Astrocyte (in vitro differentiated cells and primary cell): Measurements from ENCODE around the gene LRRC36. TPM values are rescaled to one million over a fixed set of nuclear protein-coding genes. Genes with fewer than 3 reads are reported as not detected.

ENCODE experiments used
- DNase-seq: peaks from one replicate; pipeline ENCODE4 v3.0.0-alpha.2; 2010; ENCODE audit warnings: low read depth
- FAIRE-seq: peaks from 2 replicates; lab custom pipeline; 2011; peaks lifted over from hg19 to GRCh38; lab: Jason Lieb, UNC
- H2AFZ ChIP-seq: 2 replicates; pipeline ENCODE4 v1.6.0; 2012; ENCODE audit warnings: low read depth, low read length, inconsistent platforms
- H3K27ac ChIP-seq: 2 replicates; pipeline ENCODE4 v1.5.1; 2011; ENCODE audit warnings: low read depth, low read length, inconsistent platforms
- H3K27me3 ChIP-seq: 2 replicates; pipeline ENCODE4 v1.6.0; 2011; ENCODE audit warnings: low read length, inconsistent platforms; ENCODE audit not compliant: insufficient read depth
- H3K36me3 ChIP-seq: 2 replicates; pipeline ENCODE4 v1.5.1; 2011; ENCODE audit warnings: low read length, inconsistent platforms; ENCODE audit not compliant: insufficient read depth
- H3K4me1 ChIP-seq: 2 replicates; pipeline ENCODE4 v1.5.1; 2011; ENCODE audit warnings: low read length, inconsistent platforms; ENCODE audit not compliant: insufficient read depth
- H3K4me2 ChIP-seq: 2 replicates; pipeline ENCODE4 v1.6.0; 2012; ENCODE audit warnings: low read length, inconsistent platforms
- H3K4me3 ChIP-seq: 2 replicates; pipeline ENCODE4 v1.5.1; 2011; ENCODE audit warnings: low read depth, mild to moderate bottlenecking, low read length, inconsistent platforms; ENCODE audit not compliant: insufficient read depth
- H3K79me2 ChIP-seq: 2 replicates; pipeline ENCODE4 v1.6.0; 2012; ENCODE audit warnings: mild to moderate bottlenecking, low read length, inconsistent platforms; ENCODE audit not compliant: insufficient read depth
- H3K9ac ChIP-seq: 2 replicates; pipeline ENCODE4 v1.6.0; 2012; ENCODE audit warnings: mild to moderate bottlenecking, low read length, inconsistent platforms
- H3K9me3 ChIP-seq: 2 replicates; pipeline ENCODE4 v1.5.1; 2012; ENCODE audit warnings: low read depth, mild to moderate bottlenecking, low read length, inconsistent platforms; ENCODE audit not compliant: insufficient read depth
- H4K20me1 ChIP-seq: 2 replicates; pipeline ENCODE4 v1.6.0; 2012; ENCODE audit warnings: low read length, inconsistent platforms; ENCODE audit not compliant: insufficient read depth
- H3K27ac Mint-ChIP-seq: one replicate; pipeline ENCODE4 v1.8.0; 2021; ENCODE audit warnings: mild to moderate bottlenecking, mixed read lengths; ENCODE audit not compliant: unreplicated experiment
- H3K27me3 Mint-ChIP-seq: one replicate; pipeline ENCODE4 v1.8.0; 2021; ENCODE audit warnings: low read depth, mixed read lengths; ENCODE audit not compliant: unreplicated experiment
- H3K36me3 Mint-ChIP-seq: one replicate; pipeline ENCODE4 v1.8.0; 2021; ENCODE audit warnings: low read depth, mixed read lengths; ENCODE audit not compliant: unreplicated experiment
- H3K4me1 Mint-ChIP-seq: one replicate; pipeline ENCODE4 v1.8.0; 2021; ENCODE audit warnings: low read depth, mixed read lengths; ENCODE audit not compliant: unreplicated experiment
- H3K4me3 Mint-ChIP-seq: one replicate; pipeline ENCODE4 v1.8.0; 2021; ENCODE audit warnings: mild to moderate bottlenecking, moderate library complexity, mixed read lengths; ENCODE audit not compliant: unreplicated experiment
- H3K9me3 Mint-ChIP-seq: one replicate; pipeline ENCODE4 v1.8.0; 2021; ENCODE audit warnings: mild to moderate bottlenecking, mixed read lengths; ENCODE audit not compliant: unreplicated experiment
- EZH2 ChIP-seq: IDR thresholded peaks from 2 replicates; pipeline ENCODE4 v1.6.1; 2012; ENCODE audit warnings: mild to moderate bottlenecking, low read length, inconsistent platforms; ENCODE audit not compliant: insufficient read depth
- total RNA-seq: library from RNA; stranded (reverse); gene quantifications from 2 replicates; pipeline ENCODE4 v1.2.1, GENCODE V29; 2021
- TF ChIP-seq, protein P1 (sequence below): IDR thresholded peaks from 2 replicates; pipeline ENCODE4 v1.5.1; 2011; ENCODE audit warnings: low read depth, mild to moderate bottlenecking, inconsistent platforms, low read length, moderate library complexity; ENCODE audit not compliant: insufficient read depth

Gene LRRC36
- total RNA-seq, 1 donor from 2014 or later = not detected

DNA sequence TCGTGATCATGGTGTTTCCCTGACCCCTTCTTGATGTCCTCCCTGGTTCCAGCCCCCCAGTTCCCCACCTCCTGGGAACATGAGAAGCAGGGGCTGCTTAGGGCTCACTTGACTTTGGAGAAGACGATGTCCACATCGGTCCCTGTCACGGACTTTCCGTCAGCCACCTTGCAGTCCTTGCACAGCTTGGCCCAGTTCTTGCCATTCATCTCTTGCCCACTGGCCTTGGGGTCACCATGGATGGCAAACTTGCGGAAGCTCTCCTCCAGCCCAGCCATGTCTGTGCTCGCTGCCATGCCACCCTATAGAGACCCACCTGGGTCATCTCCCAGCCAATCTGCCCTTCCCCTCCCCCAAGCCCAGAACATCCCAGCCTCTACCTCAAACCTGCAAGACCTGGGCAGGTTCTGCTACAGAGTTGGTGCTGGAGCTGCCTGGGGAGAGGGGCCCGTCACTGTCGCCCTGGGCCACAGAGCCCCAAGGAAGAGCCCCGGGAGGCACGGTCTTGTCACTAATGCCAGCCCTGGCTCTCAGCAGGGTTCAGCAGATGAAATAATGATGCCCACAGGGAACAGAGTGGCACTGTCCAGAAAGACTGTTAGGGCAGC, 64.3 kb downstream of the LRRC36 start:
- H3K9me3 ChIP-seq = no peaks in the 10 kb centered on the region
- peaks cover 3% of the 10 kb centered on the region for H3K27me3 ChIP-seq
- no peaks in the 10 kb centered on the region for H3K79me2 ChIP-seq
- H3K9ac ChIP-seq = no peak overlapping the region
- no peak overlapping the region for H3K4me3 Mint-ChIP-seq
- H3K4me1 Mint-ChIP-seq = no peaks in the 10 kb centered on the region
- H3K27me3 Mint-ChIP-seq = peaks cover 70% of the 10 kb centered on the region
- no peak overlapping the region for H2AFZ ChIP-seq
- H3K4me1 ChIP-seq = peaks cover 13% of the 10 kb centered on the region
- no peaks in the 10 kb centered on the region for H4K20me1 ChIP-seq
- FAIRE-seq (no peak), DNase-seq (no peak)
- H3K27ac ChIP-seq = no peak overlapping the region
- no peak overlapping the region for H3K4me3 ChIP-seq
- peaks cover 2% of the 10 kb centered on the region for H3K9me3 Mint-ChIP-seq
- H3K36me3 ChIP-seq = no peaks in the 10 kb centered on the region
- H3K27ac Mint-ChIP-seq = no peak overlapping the region
- TF ChIP-seq EZH2 = no peak
- TF ChIP-seq, protein P1, sequence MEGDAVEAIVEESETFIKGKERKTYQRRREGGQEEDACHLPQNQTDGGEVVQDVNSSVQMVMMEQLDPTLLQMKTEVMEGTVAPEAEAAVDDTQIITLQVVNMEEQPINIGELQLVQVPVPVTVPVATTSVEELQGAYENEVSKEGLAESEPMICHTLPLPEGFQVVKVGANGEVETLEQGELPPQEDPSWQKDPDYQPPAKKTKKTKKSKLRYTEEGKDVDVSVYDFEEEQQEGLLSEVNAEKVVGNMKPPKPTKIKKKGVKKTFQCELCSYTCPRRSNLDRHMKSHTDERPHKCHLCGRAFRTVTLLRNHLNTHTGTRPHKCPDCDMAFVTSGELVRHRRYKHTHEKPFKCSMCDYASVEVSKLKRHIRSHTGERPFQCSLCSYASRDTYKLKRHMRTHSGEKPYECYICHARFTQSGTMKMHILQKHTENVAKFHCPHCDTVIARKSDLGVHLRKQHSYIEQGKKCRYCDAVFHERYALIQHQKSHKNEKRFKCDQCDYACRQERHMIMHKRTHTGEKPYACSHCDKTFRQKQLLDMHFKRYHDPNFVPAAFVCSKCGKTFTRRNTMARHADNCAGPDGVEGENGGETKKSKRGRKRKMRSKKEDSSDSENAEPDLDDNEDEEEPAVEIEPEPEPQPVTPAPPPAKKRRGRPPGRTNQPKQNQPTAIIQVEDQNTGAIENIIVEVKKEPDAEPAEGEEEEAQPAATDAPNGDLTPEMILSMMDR = no peak
- no peak overlapping the region for H3K4me2 ChIP-seq
- H3K36me3 Mint-ChIP-seq = peaks cover 2% of the 10 kb centered on the region

GRCh38 chr16:67391424-67392300, 65.0 kb downstream of the LRRC36 start:
- Mint-ChIP-seq H3K27me3 (peaks cover 62% of the 10 kb centered on the region), H3K9me3 (peaks cover 2% of the 10 kb centered on the region), H3K36me3 (peaks cover 2% of the 10 kb centered on the region), H3K4me3 (no peak overlapping the region), H3K27ac (no peak overlapping the region), H3K4me1 (no peaks in the 10 kb centered on the region)
- DNase-seq (no peak), FAIRE-seq (no peak)
- Histone ChIP-seq H3K27ac (no peak overlapping the region), H3K4me1 (peaks cover 20% of the 10 kb centered on the region), H3K36me3 (no peaks in the 10 kb centered on the region), H4K20me1 (no peaks in the 10 kb centered on the region), H3K4me3 (no peak overlapping the region), H2AFZ (no peak overlapping the region), H3K79me2 (no peaks in the 10 kb centered on the region), H3K9ac (no peak overlapping the region), H3K27me3 (peaks cover 3% of the 10 kb centered on the region), H3K4me2 (no peak overlapping the region), H3K9me3 (no peaks in the 10 kb centered on the region)
- TF ChIP-seq, protein P1 = no peak
- no peak for TF ChIP-seq EZH2
